GM21381 (cell line): ENCODE measurements around the gene IDUA.
A peak's percentile ranks its signal among the peaks of the same experiment; 100 is the strongest.
"Not testable (repeated sequence)": the region's sequence is repeated elsewhere in the genome, so short reads cannot be mapped to it uniquely, and the experiment has no call there.

ENCODE experiments used
- ATAC-seq: cut with Tn5 transposase; IDR thresholded peaks from one replicate; pipeline ENCODE4 v1.9.1; 2021; ENCODE audit warnings: mild to moderate bottlenecking, moderate library complexity; ENCODE audit not compliant: unreplicated experiment

Gene IDUA

DNA sequence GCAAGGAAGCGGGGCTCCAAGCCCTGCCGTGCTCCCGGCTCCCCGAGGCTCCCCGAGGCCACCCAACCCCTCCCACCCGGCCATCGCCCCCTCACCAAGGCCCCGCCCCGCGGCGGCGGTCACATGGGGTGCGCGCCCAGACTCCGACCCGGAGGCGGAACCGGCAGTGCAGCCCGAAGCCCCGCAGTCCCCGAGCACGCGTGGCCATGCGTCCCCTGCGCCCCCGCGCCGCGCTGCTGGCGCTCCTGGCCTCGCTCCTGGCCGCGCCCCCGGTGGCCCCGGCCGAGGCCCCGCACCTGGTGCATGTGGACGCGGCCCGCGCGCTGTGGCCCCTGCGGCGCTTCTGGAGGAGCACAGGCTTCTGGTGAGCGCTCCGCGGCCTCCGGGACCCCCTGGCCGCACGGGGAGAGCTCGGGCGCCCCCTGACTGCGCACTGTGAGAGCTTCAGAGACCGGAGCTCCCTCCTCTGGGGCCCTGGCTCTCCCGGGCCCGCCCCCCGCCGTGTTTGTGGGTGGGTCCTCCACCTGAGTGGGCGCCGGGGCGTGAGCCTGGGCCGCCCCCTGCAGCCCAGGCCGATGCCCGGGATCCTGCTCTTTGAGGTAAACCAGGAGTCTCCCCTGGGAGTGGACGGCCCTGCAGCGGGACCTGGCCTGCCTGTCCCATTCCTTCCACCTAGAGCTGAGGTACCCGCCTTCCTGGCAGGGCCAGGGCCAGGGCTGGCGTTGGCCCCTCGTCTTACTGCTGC lies at the start of gene IDUA:
TSS of gene IDUA (plus strand) at position 166 of the 745 bp plus-strand sequence. CDS start at position 207, 41 bp downstream.
- ATAC-seq, result peak; percentile 78

GRCh38 chr4:939508-939907 lies 47.3 kb upstream of the IDUA start:
- ATAC-seq, result not testable (repeated sequence)

DNA sequence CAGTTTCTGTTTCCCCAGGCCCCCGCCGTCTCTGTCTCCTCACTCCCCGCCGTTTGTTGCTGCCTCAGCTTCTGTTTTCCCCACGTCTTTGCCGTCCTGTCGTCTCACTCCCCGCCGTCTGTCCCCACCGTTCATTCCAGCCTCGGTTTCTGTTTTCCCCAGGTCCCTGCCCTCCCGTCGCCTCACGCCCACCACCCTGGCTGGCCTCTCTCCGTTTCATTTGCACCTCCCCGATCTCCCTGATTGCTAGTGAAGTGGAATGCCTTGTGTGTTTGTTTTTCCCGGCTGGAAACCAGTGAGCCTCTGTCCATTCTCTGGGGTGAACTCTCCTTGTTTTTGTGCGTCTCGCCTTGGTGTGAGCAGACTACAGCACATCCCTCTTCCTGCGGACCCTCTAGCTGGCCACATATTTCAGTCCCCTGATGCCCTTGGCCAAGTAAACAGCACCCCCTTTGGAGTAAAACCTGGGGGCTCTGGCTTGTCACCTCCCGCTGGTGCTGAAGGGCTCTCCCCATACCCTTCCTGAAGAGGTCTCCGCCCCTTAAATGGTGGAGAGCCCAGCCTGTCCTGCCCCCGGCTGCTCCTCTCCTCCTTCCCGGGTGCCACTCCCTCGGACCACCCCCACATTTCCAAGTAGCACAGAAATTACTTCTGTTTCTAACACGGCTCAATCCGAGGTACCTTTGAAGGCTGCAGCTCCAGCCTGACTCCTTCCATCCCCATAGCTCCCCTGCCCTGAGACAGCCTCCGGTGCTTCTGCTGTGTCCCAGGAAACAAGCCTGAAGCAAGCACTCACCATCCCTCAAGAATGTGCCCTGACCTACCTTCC lies 41.4 kb upstream of the IDUA start:
- ATAC-seq, result no peak

DNA sequence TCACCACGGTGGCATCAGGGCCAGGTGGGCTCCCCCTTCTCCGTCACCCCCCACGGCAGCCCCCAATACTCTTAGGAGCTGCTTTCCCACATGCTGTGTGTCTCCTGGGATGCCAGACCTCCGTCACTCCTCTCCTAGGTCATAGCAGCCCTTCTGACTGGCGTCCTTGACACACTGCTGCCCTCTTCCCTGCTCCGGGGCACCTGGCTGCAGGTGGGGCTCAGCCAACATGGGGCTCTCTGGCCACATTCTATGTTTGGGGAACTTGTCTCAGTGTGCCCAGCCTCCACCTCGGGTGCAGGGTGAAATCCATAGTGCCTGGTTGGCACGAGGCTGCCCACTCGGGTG lies 40.8 kb upstream of the IDUA start:
- no peak for ATAC-seq

- no peak for ATAC-seq
Observed at GRCh38 chr4:946517-947471, 40.0 kb upstream of the IDUA start.

DNA sequence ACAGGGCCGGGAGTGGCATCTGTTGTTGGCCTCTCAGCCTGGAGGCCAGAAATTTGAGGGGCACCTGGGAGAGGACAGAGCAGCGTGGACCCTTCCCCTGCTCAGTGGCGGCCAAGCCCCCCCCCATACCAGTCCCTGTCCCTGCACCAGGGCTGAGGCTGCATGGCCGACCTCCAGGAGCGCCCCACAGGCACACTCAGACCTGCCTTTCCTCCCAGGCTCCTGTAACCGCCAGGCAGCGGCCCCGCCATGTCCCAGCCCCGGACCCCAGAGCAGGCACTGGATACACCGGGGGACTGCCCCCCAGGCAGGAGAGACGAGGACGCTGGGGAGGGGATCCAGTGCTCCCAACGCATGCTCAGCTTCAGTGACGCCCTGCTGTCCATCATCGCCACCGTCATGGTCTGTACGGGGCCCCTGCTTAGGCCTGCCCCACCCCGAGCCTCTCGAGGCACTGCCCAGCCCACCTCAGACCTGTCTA lies 39.3 kb upstream of the IDUA start:
- ATAC-seq, result no peak

- no peak for ATAC-seq
Observed at GRCh38 chr4:948101-948935, 38.5 kb upstream of the IDUA start.

DNA sequence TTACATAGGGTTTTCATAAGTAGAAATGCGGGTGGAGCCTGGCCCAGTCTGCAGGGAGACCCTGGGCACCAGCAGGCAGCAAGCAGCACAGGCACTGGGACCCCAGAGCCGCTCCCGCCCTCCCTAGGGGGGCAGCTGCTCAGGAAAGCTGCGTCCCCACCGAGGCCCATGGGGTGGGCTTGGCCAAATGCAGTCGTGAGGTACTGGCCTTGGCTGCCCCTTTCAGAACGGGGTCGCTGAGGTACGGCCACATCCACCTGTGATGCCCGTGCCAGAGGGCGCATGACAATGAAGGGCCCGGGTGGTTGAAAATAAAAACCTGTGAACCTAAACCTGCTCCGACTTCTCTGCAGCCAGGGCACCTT lies 37.9 kb upstream of the IDUA start:
- ATAC-seq, result no peak

DNA sequence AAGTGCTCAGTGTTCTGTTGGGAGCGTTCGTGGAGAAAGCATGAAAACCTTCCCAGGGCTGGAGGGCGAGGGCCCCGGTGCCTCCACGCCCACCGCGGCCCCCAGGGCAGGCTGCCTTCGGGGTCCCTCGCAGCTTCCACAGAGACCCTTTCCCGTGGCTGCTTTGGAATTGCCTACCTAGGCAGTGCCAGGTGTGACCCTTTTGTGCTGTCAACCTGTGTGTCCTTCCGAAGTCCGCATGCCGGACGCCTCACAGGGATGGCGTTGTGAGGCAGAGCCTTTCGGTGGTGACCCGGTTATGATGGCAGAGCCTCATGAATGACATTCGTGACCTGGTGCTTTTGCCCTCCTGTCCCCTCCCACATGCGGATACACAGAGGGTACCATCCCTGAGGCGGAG lies 37.2 kb upstream of the IDUA start:
- no peak for ATAC-seq

DNA sequence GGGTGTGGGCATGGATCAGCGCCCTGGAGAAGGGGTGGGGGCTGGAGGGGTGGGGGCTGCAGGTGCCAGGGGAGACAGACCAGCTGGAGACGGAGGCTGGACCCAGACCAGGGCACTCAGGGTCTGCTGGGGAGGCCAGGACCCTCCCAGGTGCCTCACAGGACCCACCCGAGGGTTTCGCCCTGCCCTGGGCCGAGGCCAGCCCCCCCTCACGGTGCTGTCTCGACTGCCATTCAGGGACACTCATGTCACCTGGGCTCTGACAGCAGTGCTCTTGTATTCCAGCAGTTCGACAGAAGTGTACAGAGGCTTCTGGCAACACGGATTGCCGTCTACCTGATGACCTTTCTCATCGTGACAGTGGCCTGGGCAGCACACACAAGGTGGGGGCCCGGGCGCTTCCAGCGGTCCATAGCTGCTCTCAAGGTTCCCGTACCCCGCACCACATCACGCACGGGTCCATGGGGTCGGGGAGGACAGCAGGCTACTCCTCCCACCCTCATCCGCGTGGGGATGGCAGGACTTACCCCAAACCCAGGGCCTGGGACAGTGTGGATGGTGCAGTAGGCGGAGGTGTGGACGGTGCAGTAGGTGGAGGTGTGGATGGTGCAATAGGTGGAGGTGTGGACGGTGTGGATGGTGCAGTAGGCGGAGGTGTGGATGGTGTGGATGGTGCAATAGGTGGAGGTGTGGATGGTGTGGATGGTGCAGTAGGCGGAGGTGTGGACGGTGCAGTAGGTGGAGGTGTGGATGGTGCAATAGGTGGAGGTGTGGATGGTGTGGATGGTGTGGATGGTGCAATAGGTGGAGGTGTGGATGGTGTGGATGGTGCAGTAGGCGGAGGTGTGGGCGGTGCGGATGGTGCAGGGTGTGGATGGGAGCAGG lies 36.5 kb upstream of the IDUA start:
- ATAC-seq, result no peak

GRCh38 chr4:951186-951585 lies 35.7 kb upstream of the IDUA start:
- no peak for ATAC-seq

- no peak for ATAC-seq
Observed at GRCh38 chr4:951594-952468, 35.0 kb upstream of the IDUA start.

GRCh38 chr4:952881-953573 lies 33.8 kb upstream of the IDUA start:
- ATAC-seq, result no peak

DNA sequence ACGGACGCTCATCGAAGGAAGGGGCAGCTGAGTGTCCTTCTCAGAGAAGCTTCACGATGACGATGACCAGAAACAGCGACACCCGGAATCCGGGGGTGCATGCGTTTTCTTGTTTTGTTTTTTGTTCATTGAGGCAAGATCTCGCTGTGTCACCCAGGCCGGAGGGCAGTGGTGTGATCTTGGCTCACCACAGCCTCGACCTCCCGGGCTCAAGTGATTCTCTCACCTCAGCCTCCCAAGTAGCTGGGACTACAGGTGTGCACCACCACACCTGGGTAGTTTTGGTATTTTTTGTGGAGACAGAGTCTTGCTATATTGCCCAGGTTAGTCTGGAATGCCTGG lies 33.3 kb upstream of the IDUA start:
- ATAC-seq, result no peak

DNA sequence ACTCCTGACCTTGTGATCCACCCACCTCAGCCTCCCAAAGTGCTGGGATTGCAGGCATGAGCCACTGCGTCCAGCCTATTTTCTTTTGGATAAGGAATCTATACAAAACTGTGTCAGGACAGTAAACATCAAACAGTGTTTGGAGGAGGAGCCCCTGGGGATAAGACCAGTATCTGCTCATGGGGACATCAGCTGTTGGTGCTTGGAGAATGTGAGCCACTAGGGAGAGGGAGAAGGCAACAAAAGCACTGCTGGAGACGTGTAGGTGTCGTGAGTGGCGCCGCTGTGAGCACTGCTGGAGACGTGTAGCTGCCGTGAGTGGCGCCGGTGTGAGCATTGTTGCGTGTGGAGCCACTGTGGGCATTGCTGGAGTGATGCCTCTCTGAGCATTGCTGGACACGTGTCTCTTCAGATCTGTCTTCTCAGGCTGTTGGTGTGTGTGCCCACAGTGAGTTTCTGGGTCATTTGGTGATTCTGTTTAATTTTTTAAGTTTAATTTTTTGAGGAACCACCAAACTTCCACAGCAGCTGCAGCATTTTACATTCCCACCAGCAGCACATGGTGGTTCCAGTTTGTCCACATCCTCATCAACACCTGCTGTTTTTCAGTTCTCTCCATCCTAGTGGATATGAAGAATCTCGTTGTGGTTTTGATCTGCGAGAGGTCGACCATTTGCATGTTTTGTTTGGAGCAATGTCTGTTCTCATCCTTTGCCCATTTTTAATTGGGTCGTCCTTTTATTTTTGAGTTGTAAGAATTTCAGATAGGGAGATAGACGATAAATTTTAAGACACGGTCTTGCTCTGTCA lies 32.4 kb upstream of the IDUA start:
- no peak for ATAC-seq

DNA sequence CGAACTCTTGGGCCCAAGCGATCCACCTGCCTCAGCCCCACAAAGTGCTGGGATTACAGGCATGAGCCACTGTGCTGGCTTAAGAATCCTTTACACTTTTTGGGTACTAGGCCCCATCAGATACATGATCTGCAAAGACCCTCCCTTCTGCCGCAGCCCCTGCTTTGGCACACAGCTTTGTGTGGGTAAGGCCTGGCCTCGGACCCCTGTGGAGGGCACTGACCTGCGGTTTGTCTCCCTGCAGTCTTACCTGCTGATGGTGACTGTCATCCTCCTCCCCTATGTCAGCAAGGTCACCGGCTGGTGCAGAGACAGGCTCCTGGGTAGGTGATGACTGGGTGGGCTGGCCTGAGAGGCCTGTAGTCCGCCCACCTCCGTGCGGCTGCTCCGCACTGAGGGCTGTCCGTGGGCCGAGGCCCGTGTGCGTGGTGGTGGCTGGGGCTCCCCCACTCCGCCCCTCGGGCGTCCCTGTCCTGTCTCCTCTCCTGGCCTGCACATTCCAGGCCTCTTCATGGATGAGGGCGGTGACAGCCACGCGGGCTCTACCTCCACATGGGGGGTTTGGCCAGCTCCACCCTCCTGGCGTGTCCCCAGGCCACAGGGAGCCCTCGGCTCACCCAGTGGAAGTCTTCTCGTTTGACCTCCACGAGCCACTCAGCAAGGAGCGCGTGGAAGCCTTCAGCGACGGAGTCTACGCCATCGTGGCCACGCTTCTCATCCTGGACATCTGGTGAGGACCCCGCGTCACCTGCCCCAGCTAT lies 31.5 kb upstream of the IDUA start:
- no peak for ATAC-seq
